GM19023 (cell line): ENCODE results near the gene BCAS4.

Experiments
- ATAC-seq: cut with Tn5 transposase; IDR thresholded peaks from one replicate; pipeline ENCODE4 v1.9.1; 2021; ENCODE audit warnings: mild to moderate bottlenecking, moderate library complexity; ENCODE audit not compliant: unreplicated experiment

Gene BCAS4

DNA sequence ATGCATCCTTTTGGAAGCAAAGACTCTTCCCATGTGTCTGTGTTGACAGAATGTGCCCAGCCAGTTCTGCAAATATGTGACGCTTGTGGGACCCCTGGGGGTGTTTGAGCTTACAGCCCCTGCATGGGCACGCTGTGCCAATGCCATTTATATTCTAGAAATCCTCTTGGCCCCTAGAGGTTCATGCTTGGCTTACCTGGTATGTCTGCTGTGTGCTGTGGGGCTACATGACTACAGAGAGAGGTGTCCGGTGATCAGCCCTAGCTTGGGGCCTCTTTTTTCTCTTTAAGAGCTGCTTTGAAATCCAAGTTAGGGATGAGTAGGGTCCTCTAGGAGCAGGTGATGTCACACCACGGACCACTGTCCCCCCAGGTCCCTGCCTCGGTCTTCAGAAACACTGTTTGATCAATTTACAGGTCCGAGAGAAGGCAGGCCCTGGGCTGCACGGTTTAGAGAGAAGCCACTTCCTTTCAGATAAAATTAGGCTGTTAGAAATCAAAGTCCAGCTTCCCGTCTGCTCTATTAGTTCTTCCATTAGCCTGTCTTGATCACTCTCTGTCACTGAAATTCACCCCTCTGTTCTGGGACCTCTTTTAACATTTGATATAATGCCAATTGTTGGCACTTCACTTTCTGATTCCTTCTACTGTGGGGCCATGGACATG, 26.5 kb downstream of the BCAS4 start:
- no peak for ATAC-seq

DNA sequence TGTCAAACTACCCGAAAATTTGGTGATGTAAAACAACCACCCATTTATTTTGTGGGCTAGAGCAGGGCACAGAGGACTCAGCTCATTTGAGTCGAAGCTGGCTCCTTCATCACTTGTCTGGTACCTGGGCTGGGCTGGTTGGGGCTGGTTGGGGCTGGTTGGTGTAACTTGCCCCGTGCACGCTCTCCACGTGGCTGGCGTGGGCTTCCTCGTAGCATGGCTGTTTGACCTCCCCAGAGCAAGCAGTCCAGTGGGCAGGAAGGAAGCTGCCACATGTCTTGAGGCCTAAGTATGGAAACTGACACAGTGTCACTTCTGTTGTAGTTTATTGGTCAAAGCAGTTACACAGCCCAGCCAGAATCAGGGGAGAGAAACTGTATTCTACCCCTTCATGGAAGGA, 27.1 kb downstream of the BCAS4 start:
- no peak for ATAC-seq

DNA sequence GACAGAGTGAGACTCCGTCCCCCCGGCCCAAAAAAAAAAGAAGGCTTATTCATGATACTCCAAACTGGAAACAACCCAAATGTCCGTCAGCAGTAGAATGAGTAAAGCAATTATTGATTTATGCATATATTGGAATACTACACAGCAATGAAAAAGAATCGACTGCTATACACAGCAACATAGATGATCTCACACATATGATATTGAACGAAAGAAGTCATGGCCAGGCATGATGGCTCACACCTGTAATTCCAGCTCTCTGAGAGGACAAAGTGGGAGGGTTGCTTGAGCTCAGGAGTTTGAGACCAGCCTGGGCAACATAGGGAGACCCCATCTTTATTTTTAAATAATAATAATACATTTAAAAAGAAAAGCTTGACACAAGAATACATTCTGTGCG, 28.5 kb downstream of the BCAS4 start:
- ATAC-seq, result no peak

DNA sequence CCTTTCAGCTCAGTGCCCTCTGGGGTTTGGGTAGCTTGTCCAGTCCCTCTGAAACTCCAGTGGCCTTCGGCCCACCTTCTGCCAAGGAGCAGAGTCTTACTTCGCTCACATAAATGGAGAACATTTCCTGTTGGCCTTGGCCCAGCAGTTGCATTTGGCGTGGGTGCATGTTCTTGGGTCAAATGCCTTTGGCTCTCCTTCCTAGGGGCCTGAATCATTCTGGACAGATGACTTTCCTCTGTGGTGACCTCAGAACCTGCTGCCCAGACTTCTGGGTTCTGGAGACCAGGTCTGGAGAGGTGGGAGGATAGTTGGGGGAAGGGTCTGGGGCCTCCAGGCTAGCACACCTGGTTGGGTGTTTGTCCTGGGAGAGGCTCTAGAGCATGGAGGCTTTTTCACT, 29.3 kb downstream of the BCAS4 start:
- ATAC-seq, result no peak

DNA sequence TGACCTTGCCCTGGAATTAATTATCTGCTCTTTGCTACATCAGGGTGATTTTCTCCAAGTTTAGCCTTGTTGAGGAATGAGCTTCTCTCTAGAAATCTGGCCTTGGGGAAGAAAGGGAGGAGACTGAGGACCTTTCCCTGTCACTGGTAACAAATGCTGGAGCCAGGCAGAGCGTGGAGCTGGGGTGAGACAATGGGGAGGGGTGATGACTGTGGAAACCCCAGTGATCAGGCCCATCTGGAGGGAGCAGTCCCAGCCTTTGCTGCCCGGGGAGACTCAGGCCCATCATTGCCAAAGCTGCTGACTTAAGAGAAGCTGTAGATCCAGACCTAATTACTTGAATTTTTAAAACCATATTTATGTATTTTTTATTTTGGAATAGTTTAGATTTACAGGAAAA, 31.3 kb downstream of the BCAS4 start:
- no peak for ATAC-seq

DNA sequence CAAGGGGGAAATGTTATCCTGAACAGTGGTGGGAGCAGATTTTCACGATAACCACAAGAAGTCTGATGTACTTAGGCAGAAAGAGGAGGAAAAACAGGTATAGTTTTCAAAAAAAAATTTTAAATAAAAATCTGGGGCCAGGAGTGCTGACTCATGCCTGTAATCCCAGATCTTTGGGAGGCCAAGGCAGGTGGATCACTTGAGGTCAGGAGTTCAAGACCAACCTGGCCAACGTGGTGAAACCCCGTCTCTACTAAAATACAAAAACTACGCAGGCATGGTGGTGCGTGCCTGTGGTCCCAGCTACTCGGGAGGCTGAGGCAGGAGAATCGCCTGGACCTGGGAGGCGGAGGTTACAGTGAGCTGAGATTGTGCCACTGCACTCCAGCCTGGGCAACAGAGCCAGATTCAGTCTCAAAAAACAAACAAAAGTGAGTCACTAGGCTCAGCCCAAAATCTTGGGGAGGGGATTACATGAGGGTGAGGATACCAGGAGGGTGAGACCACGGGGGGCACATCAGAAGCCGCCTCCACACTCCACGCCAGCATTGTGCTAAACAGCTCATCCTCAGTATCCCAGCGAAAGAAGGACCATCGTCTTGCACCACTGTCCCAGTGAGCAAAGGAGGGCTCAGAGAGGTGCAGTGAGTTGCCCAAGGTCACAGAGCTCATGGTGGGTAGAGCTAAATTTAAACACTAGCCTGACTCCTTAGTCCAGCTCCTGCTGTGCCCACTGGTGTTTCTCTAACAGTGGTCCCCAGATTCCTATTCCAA, 33.7 kb downstream of the BCAS4 start:
- no peak for ATAC-seq

DNA sequence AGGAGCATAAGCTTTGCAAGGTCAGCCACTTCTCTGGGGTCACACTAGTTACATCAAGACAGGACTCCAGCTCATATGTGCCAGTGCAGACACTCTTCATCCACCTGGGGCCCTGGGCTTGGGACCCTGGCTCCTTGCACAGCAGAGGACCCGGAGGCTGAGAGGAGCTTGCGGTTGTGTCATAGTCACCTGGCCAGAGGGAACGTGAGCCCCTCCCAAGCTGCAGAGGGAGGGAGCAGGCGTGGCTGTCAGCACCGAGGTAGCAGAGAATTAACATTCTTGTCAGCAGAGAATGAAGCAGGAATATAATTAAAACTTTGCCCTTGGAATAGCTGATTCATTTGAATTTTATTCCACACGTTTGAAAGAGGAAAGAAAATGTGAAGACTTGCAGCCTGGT, 36.8 kb downstream of the BCAS4 start:
- ATAC-seq, result no peak

DNA sequence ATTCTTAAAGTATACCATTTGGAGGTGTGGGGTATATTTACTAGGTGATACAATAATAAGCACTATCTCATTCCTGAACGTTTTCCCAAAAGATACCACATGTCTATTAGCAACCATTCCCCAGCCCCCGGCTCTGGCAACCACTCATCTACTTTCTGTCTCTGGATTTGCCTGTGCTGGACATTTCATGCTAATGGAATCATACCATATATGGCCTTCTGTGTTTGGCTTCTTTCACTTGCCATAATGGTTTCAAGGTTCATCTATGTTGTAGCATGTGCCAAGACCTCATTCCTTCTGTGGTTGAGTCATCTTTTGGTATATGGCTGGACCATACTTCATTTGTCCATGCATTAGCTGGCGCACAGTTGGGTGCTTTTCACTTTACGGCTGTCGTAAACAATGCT, 39.7 kb downstream of the BCAS4 start:
- no peak for ATAC-seq

DNA sequence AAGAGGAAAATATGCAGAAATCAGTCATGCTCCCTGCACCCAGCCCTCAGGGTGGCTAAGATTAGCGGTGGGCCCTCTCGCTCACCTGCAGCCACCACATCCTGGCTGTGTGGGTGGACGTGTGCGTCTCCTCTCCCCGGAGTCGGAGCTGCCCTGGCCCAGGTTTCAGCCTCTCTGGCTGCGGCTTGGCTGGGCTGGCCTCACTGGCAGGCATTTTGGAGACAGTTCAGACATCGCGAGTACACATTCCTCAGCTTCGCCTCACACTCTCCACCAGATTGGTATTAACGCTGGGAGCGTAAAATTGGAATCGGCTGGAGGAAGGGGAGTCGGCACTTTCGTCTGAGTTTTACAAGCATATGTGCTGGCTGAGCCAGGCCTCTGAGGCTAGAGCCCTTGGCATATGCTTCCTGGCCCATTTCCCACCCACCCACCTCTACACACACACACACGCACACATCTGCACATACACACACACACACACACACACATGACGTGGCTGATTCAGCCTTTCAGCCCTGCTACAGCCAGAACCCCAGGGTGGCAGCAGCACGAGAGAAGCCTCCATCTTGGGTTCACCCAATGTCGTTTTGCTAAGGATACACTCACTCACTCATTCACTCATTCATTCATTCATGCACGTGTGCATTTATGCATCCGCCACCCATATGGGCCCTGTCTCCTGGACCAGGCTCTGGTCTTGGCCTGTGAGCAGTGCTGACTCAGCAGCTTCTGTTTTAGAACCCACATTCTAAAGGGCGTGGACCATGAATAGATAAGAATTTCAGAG, 42.9 kb downstream of the BCAS4 start:
- ATAC-seq, result peak; percentile 68

DNA sequence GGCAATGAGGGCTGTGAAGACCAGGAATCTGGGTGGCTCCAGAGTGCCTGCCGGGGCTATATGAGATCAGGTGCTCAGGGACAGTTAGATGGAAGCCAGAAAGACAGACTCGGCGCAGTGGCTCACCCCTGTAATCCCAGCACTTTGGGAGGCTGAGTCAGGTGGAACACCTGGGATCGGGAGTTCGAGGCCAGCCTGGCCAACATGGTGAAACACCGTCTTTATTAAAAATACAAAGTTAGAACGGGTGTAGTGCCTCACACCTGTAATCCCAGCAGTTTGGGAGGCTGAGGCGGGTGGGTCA, 43.4 kb downstream of the BCAS4 start:
- no peak for ATAC-seq

DNA sequence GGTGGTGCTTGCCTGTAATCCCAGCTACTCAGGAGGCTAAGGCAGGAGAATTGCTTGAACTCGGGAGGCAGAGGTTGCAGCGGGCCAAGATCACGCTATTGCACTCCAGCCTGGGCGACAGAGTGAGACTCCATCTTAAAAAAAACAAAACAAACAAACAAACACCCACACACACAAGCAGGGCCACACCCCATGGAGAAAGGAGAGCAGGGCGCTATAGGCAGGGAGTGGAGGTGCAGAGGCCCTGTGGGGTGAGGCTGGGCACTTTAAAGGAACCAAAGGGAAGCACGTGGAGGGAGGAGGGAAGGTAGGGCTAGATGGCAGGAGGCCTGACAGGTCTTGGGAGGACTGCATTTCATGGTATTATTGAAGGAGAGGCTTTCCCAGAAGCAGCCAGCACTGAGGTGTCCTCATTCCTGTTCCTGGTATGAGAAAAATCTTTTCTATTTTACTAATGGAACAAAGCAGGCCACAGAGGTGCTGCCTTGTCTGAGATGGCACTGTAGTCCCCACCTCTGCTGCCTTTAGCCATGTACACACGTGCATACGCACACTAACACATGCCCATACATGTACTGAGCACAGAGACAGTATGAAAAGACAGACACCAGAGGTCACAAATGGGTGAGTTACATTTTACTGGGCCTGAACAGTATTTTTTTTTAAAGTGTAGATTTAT, 44.0 kb downstream of the BCAS4 start:
- ATAC-seq, result no peak

DNA sequence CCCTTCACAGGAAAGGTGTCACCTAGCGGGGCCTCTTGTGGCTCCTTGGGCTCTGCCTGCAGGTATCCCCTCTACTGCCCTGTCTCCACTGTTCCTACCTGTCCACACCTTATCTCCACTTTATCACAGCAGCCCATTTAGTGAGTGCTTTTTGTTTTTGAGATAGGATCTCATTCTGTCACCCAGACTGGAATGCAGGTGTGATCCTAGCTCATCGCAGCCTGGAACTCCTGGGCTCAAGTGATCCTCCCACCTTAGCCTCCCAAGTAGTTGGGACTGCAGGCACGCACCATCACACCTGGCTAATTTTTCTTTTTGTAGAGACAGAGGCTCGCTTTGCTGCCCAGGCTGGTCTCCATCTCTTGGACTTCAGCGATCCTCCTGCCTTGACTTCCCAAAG, 48.0 kb downstream of the BCAS4 start:
- no peak for ATAC-seq

DNA sequence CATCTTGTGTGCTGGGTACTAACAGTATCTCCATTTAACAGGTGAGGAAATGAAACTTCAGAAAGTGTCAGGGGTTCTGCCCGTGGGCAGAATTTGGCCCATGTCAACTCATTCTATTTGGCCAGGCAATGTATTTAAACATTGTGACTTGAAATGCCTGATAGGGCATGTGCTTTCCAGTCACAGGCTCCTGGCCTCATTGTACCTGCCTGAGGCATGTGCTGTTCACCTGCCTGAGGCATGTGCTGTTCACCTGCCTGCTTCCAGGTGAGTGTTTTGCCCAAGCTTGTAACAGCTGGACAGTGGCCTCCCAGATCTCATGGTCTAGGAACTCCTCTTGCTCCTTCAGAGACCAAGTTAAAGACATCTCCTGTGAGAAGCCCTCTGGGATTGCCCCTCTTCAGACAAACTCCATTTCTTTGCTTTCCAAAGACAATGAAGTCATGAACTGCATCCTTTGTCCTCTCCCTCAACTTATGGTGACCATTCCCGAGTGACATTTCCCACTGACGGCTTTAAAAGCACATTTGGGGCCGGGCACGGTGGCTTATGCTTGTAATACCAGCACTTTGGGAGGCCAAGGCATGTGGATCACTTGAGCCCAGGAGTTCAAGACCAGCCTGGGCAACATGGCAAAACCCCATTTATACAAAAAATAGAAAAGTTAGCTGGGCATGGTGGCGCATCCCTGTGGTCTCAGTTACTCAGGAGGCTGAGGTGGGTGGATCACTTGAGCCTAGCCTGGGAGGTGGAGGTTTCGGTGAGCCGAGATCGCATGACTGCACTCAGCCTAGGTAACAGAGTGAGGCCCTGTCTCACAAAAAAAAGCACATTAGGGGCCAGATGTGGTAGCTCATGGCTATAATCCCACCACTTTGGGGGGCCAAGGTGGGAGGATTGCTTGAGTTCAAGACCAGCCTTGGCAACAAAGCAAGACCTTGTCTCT, 48.7 kb downstream of the BCAS4 start:
- ATAC-seq, result no peak

DNA sequence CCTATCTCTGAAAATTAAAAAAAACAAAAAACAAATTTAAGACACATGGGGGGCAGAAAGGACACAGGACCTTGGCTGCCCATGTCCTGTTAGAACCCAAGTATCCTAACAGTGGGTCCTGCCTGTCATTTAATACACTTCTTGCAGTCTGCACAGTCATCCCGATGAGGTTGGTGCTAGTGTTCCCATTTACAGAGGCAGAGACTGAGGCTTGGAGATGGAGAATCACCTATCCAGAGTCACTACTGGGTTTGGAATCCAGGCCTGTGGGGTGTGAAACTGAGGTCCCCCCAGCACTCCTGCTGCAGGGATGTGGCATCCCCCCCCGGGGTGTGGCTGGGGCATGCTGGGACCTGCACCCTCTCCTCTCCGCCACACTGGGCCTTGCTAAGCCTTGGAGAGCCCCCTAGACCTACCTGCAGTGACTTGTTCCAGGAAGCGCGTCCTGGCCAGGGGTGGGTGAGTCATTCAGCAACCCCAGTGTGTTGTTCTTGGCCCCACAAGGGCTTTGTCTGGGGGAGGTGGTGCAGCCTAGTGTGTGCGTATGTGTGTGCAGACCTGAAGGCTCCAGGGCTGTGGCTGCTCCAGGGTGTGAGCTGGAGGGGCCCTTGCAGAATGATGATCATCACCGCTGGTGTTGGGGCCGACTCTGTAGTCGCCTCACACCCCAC, 49.7 kb downstream of the BCAS4 start:
- ATAC-seq, result peak; percentile 91

DNA sequence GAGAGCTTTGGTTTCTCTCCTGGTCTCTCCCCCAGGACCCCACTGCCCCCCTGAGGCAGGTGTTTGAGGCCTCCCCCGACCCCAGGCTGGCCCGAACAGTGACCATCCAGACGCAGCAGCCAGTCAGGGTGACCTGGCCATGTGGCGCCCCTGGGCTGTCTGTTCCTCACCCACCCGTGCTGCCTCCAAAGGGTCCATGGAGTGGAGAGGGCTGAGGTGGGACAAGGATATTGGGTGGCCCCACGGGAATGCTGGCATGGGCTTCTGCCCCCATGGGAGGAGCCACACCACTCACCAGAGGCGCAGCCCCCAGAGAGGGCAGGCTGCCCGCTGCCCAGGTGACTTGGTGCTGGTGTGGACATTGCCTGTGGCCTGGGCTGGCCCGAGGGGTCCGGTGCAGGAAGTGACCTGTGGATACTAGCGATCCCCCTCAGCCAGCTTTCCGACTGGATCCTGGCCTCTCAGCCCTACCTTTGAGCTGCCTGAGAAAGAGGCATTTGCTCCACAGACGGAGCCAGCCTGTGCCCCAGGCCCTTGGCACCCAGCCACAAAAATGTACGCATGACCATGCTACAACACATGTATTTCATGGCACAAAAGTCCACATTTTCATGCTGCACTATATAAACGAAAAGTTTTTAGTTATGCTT, 50.8 kb downstream of the BCAS4 start:
- no peak for ATAC-seq

DNA sequence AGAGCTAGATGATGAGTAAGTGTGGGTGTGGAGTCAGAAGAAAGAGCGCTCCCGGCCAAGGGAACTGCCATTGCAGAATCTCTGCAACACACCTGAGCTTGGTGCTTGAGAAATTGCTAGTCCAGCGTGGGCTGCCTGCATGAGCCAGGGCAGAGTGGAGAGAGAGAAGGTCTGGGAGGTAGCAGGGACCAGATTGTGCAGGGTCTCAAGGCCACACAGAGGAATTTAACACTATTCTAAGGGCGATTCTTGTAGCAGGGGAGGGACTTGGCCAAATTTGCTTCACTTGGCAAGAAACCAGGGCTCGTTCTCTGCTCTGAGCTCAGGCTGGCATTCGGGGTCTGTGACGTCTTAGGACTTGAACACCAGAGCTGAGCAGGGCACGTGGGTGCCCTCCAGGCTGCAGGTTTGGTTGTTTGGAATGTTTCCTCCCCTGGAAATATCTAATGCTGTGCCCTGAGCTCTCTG, 53.5 kb downstream of the BCAS4 start:
- no peak for ATAC-seq

DNA sequence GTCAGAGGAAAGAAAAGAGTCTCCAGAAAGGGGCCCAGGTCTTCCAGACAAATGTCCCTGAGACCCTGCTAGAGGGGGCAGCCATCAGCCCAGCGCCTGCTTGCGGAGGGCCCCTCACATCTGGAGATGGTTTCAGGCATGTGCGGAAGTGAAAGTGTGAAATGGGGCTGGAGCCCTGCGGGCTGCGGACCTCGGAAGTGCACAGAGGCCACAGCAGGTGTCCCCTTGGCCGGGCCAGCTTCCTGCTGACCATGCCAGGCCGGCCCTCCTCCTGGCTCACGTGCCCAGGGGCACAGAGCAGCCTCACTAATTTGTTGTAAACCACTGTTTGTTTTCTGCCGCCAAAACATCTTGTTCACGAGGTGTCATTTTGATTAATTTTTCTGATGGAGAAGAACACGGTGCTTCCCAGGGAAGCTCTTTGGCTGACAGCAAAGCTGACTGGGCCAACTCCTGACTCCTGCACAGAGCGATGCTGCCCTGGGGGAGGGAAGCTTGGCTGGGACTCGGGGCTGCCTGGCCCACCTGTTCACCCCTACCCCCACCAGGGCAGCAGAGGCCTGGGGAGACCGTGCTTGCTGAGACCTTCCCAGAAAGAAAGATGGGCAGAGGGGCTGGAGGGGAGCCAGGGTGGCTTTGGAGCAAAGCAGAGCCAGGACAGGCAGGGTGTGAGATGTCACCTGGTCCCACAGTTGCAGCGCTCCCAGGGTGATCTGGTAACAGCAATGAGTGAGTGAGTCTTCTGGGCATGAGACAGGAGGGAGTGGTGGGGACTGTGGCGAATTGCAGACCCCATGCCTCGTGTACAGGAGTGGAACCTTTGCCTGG, 54.2 kb downstream of the BCAS4 start:
- ATAC-seq, result no peak

DNA sequence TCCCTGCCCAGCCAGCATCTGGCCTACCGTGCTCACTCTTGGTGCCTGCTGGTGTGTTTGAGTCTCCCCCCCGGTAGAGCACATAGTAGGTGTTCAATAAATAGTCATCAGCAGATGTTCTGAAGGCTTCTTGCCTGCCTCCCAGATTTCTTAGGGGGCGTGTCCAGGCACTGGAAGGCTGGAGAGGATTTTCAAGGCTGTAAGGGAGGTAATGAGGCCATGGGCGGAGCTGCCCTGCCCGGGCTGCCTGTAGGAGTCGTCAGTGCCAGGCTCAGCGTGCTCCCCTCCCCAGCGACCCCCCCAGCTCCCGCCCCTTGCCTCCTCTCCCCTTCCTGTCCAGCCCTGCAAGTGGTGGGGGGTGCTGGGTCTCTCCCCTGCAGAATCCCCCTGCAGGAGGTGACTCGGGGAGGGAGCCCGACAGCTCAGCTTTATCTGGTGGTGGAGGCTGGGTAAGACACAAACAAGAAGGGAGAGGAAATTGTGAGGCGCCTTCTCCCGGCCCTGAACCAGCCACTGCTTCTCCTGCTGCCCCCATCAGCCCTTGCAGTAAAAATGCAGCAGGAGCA, 55.9 kb downstream of the BCAS4 start:
- no peak for ATAC-seq
